Urinary bladder (tissue), 4 donors: Measurements from ENCODE around the gene AKAP5. TPM values are rescaled to one million over a fixed set of nuclear protein-coding genes. Genes with fewer than 3 reads are reported as not detected.

Experiments used
- DNase-seq: peaks from one replicate; pipeline ENCODE4 v3.0.0-alpha.2; 2015; ENCODE audit errors: extremely low spot score
- H3K27ac ChIP-seq: one replicate; pipeline ENCODE4 v1.5.1; 2013; ENCODE audit warnings: low read depth, mild to moderate bottlenecking, moderate library complexity
- H3K36me3 ChIP-seq: one replicate; pipeline ENCODE4 v1.6.1; 2013; ENCODE audit warnings: mild to moderate bottlenecking, moderate library complexity; ENCODE audit not compliant: insufficient read depth
- H3K4me1 ChIP-seq: one replicate; pipeline ENCODE4 v1.6.1; 2013; ENCODE audit warnings: mild to moderate bottlenecking, moderate library complexity; ENCODE audit not compliant: insufficient read depth
- H3K4me3 ChIP-seq: one replicate; pipeline ENCODE4 v1.5.1; 2013; ENCODE audit warnings: low read depth, low read length
- WGBS: extraction: QIAGEN DNeasy Blood & Tissue Kit; methylation state at CpG from one replicate; pipeline ENCODE4 v1.1.7; 2013; 5-methylcytosine and 5-hydroxymethylcytosine counted together
- polyA plus RNA-seq: library from polyadenylated mRNA; stranded (reverse); fragments of 200-250 nt; gene quantifications from one replicate; pipeline ENCODE4 v1.2.3, GENCODE V29; 2013
- total RNA-seq: library from RNA; depleted of rRNA; stranded (reverse); fragments of >200 nt; gene quantifications from one replicate; pipeline ENCODE4 v1.2.3, GENCODE V29; 2014
- donor health status: healthy with polysubstance abuse.
- donor health status: healthy.

Gene AKAP5
- total and polyA plus RNA-seq, 2 donors: 0.35 to 5.6 TPM

DNA sequence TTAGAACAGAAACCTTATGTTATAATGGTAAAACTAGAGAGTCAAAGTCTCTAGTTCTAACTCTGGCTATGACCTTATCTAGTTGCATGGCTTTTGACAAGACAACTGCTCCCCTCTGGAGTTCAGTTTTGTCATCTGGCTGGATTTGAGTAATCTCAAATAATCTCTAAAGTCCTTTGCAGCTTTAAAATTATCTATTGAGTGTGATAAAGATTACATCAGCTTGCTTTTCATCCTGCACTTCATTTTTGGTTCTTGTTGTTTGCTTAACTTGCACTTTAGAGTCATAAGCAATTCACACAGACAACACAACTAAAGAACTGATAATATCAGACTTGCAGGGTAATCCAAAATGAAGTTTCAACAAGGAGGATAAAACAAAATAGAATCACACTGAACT is 2.3 kb downstream of the AKAP5 start:
- H3K27ac ChIP-seq: no peak overlapping the region
- H3K4me1 ChIP-seq: no peaks in the 10 kb centered on the region
- no peak overlapping the region for H3K4me3 ChIP-seq
- no peaks in the 10 kb centered on the region for H3K36me3 ChIP-seq
- DNase-seq: no peak

GRCh38 chr14:64468451-64468850 is 3.2 kb downstream of the AKAP5 start:
- Histone ChIP-seq H3K27ac (no peak overlapping the region), H3K4me3 (no peak overlapping the region), H3K36me3 (no peaks in the 10 kb centered on the region), H3K4me1 (no peaks in the 10 kb centered on the region)
- DNase-seq: no peak
- 65% methylated on average over 3 of the region's 3 CpGs for WGBS

- no peak overlapping the region for H3K4me3 ChIP-seq
- no peak overlapping the region for H3K27ac ChIP-seq
- no peaks in the 10 kb centered on the region for H3K4me1 ChIP-seq
- DNase-seq: no peak
- no peaks in the 10 kb centered on the region for H3K36me3 ChIP-seq
- WGBS: 65% methylated on average over 2 of the region's 2 CpGs
Measured at GRCh38 chr14:64474041-64474440, 8.7 kb downstream of the AKAP5 start.

DNA sequence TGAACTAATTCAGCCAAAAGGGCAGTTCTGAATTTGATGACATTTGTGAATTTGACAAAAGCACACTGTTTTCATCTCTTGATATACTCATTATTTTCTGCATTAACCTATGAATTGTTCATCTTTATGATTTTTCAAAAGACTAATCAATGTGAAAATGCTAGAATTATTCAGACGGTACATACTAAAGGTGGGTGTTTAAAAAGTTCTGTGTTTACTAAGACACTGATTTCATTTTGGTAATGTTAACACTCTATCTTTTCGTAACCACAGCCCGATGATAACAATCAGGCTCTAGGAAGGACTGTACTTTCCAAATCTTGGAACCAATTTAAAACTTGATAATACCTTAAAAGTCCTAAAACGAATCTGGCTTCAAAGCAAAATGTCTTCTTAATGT is 9.4 kb downstream of the AKAP5 start:
- no peak for DNase-seq
- H3K4me1 ChIP-seq: no peaks in the 10 kb centered on the region
- no peaks in the 10 kb centered on the region for H3K36me3 ChIP-seq
- WGBS: 89% methylated on average over 4 of the region's 4 CpGs
- no peak overlapping the region for H3K27ac ChIP-seq
- H3K4me3 ChIP-seq: no peak overlapping the region

DNA sequence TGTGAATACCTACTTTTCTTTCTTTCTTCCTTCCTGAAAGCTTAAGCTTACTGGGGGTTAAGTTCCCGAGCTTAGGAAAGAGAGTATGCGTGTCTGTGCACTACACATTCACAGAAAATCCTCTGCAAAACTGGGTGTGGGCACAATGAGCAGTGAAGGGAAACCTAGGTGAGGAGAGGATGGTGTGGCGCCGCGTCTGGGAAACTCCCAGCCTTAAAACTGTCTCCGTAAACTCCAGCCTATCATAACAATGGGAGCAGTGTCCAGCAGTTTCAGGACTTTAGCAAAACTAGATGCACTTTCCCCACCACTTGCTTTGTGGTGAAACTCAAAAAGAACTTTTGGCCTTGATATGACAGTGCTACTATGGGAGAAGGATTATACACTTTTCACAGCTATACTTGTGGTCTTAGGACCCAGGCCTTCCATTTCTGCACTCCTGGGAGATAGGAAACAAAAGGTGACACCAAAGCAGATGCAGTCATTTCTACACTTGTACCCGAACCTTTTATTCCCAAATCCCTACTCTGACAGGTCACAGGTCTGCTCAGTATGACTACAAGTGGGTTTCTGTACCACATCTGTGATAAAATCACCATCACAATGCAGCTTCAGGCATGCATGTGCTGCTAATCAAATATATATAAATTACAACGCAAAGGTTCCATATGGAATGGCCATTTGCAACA is 10.4 kb downstream of the AKAP5 start:
- Histone ChIP-seq H3K36me3 (no peaks in the 10 kb centered on the region), H3K27ac (no peak overlapping the region), H3K4me1 (no peaks in the 10 kb centered on the region), H3K4me3 (no peak overlapping the region)
- no peak for DNase-seq
- 86% methylated on average over 8 of the region's 8 CpGs for WGBS

DNA sequence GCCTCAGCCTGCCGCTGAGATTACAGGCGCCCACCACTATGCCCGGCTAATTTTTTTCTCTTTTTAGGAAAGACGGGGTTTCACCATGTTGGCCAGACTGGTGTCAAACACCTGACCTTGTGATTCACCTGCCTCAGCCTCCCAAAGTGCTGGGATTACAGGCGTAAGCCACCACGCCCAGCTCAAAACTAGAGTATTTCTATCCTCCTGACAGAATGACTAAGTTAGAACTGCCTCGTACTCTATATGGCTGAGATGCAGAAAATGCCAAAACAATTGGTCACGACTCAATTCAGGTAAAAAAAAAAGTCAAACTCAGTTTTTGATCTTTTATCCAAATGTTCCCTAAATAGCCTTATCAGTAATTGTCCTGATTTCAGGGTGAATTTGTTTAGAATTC is 11.1 kb downstream of the AKAP5 start:
- Histone ChIP-seq H3K4me3 (no peak overlapping the region), H3K27ac (no peak overlapping the region), H3K36me3 (no peaks in the 10 kb centered on the region), H3K4me1 (no peaks in the 10 kb centered on the region)
- WGBS: 93% methylated on average over 8 of the region's 8 CpGs
- no peak for DNase-seq

- Histone ChIP-seq H3K4me1 (no peaks in the 10 kb centered on the region), H3K36me3 (no peaks in the 10 kb centered on the region), H3K4me3 (no peak overlapping the region), H3K27ac (no peak overlapping the region)
- DNase-seq: no peak
Measured at GRCh38 chr14:64478634-64479250, 13.4 kb downstream of the AKAP5 start.

DNA sequence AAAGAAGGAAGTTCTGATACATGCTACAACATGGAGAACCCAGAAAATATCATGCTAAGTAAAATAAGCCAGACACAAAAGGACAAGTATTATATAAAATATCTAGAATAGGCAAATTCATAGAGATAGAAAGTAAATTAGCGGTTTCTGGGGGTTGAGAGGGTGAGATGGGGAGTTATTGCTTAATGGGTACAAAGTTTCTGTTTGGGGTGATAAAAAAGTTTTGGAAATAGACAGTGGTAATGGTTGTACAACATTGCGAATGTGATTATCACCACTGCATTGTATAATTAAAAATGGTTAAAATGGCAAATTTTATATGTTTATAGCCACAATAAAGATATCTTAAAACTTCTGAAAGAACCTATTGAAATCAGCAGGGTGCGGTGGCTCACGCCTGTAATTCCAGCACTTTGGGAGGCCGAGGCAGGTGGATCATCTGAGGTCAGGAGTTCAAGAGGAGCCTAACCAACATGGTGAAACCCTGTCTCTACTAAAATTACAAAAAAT is 23.3 kb downstream of the AKAP5 start:
- Histone ChIP-seq H3K36me3 (peaks cover 2% of the 10 kb centered on the region), H3K4me3 (no peak overlapping the region), H3K27ac (no peak overlapping the region), H3K4me1 (no peaks in the 10 kb centered on the region)
- DNase-seq: no peak
- WGBS: 96% methylated on average over 5 of the region's 5 CpGs

DNA sequence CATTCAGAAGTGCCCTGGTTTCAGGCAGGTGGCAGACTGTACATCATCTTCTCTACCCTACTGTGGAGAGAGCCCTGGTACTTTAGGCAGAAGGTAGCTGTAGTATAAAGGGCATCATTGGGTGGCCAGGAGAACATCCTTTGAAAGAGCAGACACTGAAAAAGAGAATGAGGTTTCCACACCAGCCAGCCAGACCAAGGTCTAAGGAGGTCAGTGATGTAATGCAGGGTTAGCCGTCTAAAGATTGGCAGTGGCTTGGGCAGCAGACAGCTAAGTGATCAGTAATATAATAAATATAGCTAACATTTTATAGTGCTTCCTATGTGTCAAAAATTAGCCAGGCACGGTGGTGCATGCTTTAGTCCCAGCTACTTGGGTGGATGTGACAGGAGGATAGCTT is 26.3 kb downstream of the AKAP5 start:
- 80% methylated on average over 2 of the region's 2 CpGs for WGBS
- H3K36me3 ChIP-seq: peaks cover 4% of the 10 kb centered on the region
- no peak for DNase-seq
- no peak overlapping the region for H3K27ac ChIP-seq
- H3K4me1 ChIP-seq: no peaks in the 10 kb centered on the region
- no peak overlapping the region for H3K4me3 ChIP-seq

DNA sequence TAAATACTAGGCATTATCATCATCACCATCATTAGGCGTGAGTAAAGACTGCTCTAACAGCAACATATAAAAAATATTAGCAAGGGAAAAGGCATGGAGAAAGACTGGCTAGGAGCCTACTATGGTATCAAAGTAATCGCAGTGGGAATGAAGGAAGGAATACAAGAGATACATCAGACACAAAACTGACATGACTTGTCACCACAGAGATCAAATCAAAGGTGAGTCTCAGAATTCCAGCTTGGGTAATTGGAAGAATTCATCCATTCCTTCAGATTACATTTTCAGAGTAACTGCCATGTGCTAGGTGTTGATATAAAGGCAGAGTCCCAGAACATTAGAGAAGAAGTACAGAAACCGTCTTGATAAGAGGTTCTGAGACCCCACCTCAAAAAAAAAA is 28.2 kb downstream of the AKAP5 start:
- peaks cover 6% of the 10 kb centered on the region for H3K36me3 ChIP-seq
- 89% methylated on average over 3 of the region's 3 CpGs for WGBS
- no peak for DNase-seq

GRCh38 chr14:64495252-64495651 is 30.0 kb downstream of the AKAP5 start:
- Histone ChIP-seq H3K4me3 (no peak overlapping the region), H3K36me3 (peaks cover 6% of the 10 kb centered on the region), H3K4me1 (no peaks in the 10 kb centered on the region), H3K27ac (no peak overlapping the region)
- DNase-seq: no peak

More for the DNA sequence above, 28.2 kb downstream of the AKAP5 start:
- Histone ChIP-seq H3K4me3 (no peak overlapping the region), H3K27ac (no peak overlapping the region), H3K4me1 (no peaks in the 10 kb centered on the region)

- no peak for DNase-seq
- H3K4me1 ChIP-seq: peaks cover 1% of the 10 kb centered on the region
- no peak overlapping the region for H3K4me3 ChIP-seq
- H3K27ac ChIP-seq: no peak overlapping the region
- H3K36me3 ChIP-seq: peaks cover 4% of the 10 kb centered on the region
Measured at GRCh38 chr14:64496764-64497163, 31.5 kb downstream of the AKAP5 start.

- peaks cover 2% of the 10 kb centered on the region for H3K36me3 ChIP-seq
- whole genome bisulfite sequencing: 95% methylated on average over 1 of the region's 1 CpG
- peaks cover 1% of the 10 kb centered on the region for H3K4me1 ChIP-seq
- H3K27ac ChIP-seq: no peak overlapping the region
- H3K4me3 ChIP-seq: no peak overlapping the region
- no peak for DNase-seq
Measured at GRCh38 chr14:64500088-64500487, 34.8 kb downstream of the AKAP5 start.

GRCh38 chr14:64501411-64502171 is 36.3 kb downstream of the AKAP5 start:
- Histone ChIP-seq H3K4me1 (peaks cover 1% of the 10 kb centered on the region), H3K36me3 (peaks cover 2% of the 10 kb centered on the region), H3K4me3 (peak overlapping the region; percentile 7), H3K27ac (peak overlapping the region; percentile 72)
- 31% methylated on average over 8 of the region's 8 CpGs for WGBS
- no peak for DNase-seq
